ENCODE data around the gene SNX20.

SNX20 gene

DNA sequence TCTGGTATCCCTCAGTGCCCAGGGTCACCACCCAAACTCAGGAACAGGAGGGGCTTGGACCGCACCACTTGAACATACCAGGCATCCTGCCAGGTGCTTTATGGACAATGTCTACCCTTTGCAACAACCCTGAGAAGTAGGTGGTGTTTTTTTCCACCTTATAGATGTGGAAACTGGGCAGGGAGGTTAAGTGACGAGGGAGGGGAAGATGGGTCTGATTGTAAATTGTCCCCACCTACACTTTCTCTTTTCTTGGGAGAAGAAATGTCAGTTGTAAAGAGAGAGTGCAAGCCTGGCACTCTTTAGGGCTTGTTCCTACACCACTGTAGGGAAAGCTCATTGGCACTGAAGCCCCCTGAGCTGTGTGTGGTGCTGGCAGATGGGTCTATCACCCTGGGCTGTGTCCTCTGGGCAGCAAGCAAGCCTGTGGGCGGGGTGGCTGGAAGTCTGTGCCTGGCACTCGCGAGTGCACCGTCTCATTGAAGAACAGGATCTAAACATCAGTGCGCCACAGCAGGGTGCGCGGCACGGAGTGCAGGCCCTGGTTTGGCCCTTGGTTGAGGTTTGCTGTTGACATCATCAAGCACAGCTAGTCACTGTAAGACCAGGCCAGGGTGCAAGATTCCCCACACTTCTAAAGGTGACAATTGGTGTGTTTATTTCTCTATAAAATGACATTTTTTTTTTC, 27.4 kb upstream of the SNX20 start:
- in situ Hi-C loops (cut with HindIII; ENCODE audit: low pct_ligation_motif_present, low pct_unique_long_range_greater_than_20kb, low sequenced_read_pairs): no loop called here
- no peak for DNase-seq

DNA sequence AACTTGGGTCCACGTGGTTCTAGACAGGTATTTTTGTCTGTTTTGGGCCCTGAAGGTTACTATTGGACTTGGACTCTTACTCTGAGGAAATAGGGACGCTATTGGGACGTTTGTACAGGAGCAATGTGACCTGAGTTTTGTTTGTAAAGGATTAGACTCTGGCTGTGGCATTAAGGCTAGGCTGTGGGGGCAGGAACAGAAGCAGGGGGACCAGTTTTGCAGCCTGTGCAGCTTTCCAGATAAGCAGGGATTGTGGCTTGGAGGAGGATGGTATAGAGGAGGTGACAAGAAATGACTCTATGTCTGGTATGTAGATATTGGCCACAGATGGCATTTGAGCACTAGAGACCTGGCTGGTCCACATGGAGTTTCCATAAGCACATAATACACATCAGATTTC, 25.1 kb upstream of the SNX20 start:
- no peak for DNase-seq
- in situ Hi-C loops (cut with HindIII; ENCODE audit: low pct_ligation_motif_present, low pct_unique_long_range_greater_than_20kb, low sequenced_read_pairs): no loop called here

DNA sequence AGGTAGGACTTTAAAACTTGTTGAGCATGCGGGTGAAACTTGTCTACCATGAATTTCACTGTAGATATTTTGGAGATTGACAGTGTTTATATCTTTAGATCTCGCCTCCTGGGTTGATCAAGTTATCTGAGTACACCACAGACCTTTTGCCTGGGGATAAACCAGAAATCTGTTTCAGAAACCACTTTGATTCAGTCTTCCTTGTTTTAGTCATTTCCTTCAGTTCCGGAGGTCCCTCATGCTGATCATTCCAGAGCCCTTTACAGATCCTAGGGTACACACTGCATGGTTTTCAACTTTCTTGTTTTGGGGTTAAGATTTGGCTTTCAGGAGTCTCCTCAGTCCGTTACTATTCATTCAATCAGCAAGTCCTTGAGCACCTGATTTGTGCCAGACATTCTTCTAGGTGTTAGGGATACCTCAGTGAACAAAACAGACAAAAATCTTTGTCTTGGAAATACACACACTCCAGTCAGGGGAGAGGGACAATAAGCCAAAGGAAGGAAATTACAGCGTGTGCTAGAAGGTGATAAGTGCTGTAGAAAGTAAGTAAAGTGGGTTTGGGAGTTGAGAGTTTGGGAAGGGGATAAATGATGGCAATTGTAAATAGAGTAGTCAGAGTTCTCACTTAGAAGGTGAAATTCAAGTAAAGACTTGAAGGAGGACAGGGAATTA, 24.5 kb upstream of the SNX20 start:
- no peak for DNase-seq
- in situ Hi-C loops (cut with HindIII; ENCODE audit: low pct_ligation_motif_present, low pct_unique_long_range_greater_than_20kb, low sequenced_read_pairs): no loop called here

DNA sequence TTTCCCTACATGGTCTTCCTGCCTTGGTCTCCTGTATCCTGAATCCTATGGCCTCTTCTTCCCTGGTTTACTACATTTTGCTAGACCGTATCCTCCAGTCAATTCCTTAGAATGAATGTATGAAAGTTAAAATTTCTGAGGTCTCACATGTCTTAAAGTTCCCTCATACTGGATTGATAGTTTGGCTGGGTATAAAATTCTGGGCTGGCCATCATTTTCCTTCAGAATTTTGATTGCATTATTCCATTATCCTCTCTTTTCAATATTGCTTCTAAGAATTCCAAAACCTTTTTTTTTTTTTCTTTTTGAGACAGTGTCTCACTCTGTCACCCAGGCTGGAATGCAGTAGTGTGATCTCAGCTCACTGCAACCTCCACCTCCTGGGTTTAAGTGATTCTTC, 23.1 kb upstream of the SNX20 start:
- DNase-seq: no peak
- in situ Hi-C loops (cut with HindIII; ENCODE audit: low pct_ligation_motif_present, low pct_unique_long_range_greater_than_20kb, low sequenced_read_pairs): no loop called here

DNA sequence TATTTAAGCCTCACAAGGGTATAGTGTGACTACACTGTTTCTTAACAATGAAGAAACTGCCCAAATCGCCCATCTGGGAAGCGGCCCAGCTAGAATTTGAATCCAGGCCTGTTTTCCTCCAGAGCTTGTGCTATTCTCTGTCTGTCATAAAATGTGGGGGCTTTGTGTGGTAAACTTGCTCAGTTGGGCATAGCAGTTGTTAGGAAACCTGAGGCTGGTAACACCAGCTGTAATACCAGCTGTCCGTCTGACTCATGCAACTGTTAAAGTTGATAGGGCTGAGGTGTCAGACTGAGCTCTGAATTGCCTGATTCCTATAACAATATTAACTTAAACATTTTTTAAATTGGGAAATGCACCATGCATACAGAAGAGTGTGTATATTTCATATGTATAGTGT, 21.6 kb upstream of the SNX20 start:
- in situ Hi-C loops (cut with HindIII; ENCODE audit: low pct_ligation_motif_present, low pct_unique_long_range_greater_than_20kb, low sequenced_read_pairs): no loop called here
- no peak for DNase-seq

DNA sequence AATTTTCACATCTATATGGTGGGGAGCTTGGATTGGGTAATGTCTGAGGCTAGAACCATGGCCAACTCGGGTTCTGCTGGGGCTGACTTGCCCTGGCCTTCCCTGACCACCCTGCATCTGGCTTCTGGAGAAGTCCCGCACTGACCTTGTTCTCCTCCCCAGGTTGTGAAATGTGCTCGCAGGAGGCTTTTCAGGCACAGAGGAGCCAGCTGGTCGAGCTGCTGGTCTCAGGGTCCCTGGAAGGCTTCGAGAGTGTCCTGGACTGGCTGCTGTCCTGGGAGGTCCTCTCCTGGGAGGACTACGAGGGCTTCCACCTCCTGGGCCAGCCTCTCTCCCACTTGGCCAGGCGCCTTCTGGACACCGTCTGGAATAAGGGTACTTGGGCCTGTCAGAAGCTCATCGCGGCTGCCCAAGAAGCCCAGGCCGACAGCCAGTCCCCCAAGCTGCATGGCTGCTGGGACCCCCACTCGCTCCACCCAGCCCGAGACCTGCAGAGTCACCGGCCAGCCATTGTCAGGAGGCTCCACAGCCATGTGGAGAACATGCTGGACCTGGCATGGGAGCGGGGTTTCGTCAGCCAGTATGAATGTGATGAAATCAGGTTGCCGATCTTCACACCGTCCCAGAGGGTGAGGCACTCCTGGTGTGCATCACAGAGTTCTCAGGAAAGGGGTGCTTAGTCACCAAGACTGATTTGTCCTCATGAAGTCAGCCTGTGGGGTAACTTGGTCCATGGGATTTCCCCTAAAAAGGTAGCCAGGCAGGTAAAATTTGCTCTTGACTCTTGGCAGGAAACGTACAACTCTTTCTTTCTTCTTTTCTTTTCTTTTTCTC, 18.4 kb upstream of the SNX20 start:
- DNase-seq: no peak
- in situ Hi-C loops (cut with HindIII; ENCODE audit: low pct_ligation_motif_present, low pct_unique_long_range_greater_than_20kb, low sequenced_read_pairs): no loop called here

DNA sequence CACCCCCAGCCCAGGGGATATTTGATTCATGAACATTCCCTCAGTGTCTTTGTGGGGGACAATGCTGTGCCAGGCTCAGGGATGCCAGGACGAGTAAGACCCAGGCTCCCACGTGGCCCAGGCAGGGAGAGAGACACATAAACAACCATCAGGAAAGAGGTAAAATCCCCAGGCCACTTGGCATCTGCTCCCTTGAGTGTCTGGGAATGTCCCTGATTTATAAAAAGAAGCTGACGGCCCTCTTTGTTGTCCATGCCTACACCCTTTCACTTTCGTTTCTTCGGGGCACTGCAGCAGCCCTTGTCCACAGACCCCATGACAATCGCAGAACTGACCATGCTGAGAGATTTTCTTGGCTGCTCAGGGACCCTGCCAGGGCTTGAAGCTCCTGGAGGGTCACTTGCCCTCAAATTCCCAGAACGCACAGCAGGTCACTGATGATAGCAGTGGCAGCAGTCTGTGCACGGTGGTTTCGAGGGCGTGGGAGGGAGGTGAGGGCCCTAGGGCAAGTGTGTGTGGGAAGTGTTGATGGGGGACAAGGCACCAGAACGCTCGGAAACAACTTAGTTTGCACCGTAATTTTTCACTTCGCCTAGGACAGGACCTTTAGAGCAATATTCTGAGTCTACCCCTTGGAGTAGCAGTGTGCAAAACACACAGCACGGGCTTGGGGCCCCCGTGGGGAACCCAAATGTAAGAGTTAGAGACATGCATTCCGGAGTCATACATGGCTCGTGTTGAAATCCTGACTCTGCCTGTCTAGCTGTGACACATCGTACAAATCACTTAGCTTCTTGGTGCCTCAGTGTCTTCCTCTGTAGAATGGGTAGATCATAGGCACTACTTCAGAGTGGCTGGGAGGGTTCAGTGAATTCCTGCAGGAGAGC, 17.0 kb upstream of the SNX20 start:
- peak; percentile 46 for DNase-seq
- in situ Hi-C loops (cut with HindIII; ENCODE audit: low pct_ligation_motif_present, low pct_unique_long_range_greater_than_20kb, low sequenced_read_pairs): no loop called here

DNA sequence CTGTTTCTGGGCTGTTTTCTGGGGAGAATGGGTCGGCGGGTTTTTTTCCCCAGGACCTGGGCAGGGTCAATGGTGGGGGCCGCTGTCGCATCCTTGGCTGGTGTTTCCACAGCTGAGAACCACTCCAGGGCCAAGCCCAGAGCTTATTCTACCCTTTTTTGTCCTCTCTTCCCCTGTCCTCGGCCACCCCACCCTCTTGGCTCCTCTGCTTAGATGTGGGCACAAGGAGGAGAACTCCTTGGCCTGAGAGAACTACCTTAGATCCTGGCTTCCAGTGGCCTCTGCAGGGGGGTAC, 16.3 kb upstream of the SNX20 start:
- DNase-seq: no peak
- in situ Hi-C loops (cut with HindIII; ENCODE audit: low pct_ligation_motif_present, low pct_unique_long_range_greater_than_20kb, low sequenced_read_pairs): no loop called here

DNA sequence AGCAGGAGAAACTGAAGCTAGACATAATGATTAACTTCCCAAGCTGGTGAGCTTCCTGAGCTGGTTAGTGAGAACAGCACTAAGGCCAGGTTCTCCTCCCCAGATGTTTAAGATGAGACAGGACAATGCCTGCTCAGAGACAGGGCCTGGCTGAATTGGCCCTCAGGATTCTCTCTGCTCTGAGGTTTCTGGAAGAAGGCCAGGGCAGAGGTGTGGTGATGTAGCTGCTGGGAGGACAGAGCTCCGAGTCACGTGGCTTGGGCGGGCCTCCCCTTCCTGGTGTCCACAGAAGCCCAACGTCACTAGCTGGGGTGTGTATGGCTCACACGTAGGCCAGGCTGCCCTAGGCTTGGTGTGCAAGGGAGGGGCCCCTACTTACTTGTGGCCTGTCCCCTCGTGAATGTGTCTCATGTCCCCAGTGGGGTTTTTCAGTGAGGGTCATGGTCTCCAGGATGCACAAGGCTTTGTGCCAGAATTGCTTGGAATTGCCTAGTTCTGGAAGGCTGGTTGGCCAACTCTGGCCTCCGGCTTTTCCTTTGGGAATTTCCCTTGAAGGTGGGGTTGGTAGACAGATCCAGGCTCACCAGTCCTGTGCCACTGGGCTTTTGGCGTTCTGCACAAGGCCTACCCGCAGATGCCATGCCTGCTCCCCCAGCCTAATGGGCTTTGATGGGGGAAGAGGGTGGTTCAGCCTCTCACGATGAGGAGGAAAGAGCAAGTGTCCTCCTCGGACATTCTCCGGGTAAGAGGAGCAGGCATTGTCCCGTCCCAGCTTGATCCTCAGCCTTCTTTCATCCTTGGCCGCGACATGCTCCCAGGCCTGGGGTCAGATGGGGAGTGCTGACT, 15.7 kb upstream of the SNX20 start:
- DNase-seq: peak; percentile 31

DNA sequence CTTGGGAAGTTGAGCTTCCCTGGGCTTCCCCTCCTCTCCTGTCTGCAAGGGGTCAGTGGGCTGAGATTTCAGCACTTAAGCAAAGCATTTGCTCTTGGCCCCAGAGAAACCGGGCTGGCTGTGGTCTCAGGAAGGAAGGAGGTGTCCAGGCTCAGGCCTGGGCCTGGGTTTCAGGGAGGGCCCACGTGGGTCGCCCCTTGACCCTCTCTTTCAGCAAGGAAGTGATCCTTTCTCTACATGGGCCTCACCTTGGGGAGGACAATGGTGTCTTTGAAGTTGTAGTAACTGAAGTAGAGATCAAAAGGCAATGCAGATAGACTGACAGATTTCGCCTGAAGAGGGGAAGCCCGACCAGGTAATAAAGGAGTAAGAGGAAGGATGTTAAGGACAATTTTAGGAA, 15.0 kb upstream of the SNX20 start:
- in situ Hi-C loops (cut with HindIII; ENCODE audit: low pct_ligation_motif_present, low pct_unique_long_range_greater_than_20kb, low sequenced_read_pairs): no loop called here
- no peak for DNase-seq

More for the DNA sequence above, 15.7 kb upstream of the SNX20 start:
- in situ Hi-C loops (cut with HindIII; ENCODE audit: low pct_ligation_motif_present, low pct_unique_long_range_greater_than_20kb, low sequenced_read_pairs): no loop called here

DNA sequence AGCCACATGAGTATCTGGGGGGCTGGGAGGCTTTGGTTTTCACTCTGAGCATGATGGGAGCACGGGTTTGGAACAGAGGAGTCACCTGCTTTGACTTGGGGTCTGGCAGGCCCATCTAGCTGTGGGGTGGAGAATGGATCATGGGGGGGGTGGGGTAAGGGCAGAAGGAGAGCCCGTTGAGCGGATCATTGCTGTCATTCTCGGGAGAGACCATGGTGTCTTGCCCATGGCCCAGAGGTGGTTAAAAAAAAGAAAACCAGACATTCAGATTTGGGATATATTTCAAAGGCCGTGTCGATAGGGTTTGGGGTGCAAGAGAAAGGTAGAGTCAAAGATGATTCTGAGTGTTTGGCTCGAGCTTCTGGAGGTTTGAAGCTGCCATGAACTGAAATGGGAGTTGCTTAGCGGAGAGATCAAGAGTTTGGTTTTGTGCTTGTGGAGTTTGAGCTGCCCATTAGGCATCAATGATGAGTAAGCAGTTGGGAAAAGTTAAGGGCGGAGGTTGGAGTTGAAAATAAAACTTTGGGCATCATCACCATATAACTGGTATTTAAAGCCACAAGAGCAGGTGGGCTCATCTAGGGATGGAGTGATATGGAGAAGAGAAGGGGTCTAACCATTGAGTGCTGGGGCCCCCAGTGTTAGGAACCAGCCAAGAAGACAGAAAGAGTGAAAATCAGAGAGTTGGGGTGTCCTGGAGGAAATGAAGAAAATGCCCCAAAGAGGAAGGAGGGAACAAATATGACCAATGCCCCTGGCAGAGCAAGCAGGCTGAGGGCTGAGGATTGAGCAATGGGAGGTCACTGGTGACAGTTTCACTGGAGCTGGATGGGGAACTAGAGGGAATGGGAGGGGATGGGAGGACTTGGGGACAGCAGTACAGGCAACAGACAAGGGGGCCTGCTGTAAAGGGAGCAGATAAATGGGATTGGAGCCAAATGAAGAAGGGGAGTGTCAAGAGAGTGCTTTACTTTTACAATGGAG, 14.2 kb upstream of the SNX20 start:
- no peak for DNase-seq
- in situ Hi-C loops (cut with HindIII; ENCODE audit: low pct_ligation_motif_present, low pct_unique_long_range_greater_than_20kb, low sequenced_read_pairs): no loop called here

DNA sequence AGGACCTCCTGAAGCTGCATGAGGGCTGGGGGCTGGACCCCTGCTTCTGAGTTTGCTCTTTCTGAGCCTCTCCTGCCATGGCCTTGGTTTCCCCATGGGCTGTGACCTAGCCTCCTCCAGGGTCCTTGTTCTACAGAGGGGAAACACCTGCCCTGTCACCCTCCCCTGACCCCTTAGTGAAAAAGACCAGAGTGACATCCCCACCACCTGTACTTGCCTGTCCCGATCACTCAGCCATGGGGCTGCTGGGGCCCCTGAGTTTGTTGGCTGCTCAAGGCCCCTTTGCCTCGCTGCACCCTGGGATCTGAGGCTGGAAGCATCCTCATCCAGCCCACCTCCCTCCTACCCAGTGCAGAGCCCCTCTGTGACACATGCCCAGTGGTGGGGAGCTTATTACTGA, 13.1 kb upstream of the SNX20 start:
- in situ Hi-C loops (cut with HindIII; ENCODE audit: low pct_ligation_motif_present, low pct_unique_long_range_greater_than_20kb, low sequenced_read_pairs): no loop called here
- no peak for DNase-seq

DNA sequence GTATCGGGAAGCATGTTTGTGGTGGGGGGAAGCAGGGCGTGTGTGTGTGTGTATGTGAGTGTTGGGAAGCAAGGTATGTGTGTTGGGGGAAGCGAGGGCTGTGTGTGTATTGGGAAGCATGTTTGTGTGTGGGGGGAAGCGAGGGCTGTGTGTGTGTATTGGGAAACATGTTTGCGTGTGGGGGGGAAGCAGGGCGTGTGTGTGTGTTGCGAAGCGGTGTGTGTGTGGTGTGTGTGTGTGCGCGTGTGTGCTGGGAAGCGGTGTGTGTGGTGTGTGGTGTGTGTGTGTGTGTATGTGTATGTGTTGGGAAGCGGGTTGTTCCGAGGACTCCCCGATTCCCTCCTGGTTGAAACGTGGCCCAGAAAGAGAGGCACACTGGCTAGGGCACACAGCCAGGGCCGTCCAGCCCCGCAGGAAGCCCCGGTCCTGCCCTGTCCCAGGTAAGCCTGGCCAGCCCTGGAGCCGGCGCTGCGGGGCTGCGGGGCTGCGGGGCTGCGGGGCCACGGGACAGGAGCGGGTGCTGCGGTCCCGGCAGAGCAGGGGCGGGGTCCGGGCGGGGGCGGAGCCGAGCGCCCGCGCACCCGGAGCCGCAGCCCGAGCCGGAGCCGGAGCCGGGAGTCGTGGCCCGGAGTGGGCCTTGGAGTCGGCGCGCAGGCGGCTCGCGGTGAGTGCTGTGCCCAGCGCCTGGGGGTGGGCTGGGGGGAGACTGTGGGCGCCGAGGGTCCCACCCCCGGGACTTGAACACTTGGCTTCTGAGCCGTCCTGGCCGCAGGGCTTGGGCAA, 12.1 kb upstream of the SNX20 start, which contains the start of gene NOD2:
Gene NOD2 (plus strand): TSS at position 608 of the 783 bp plus-strand sequence. CDS start 5,890 bp downstream, outside the sequence.
- in situ Hi-C loops (cut with HindIII; ENCODE audit: low pct_ligation_motif_present, low pct_unique_long_range_greater_than_20kb, low sequenced_read_pairs): no loop called here
- DNase-seq: peak; percentile 17

DNA sequence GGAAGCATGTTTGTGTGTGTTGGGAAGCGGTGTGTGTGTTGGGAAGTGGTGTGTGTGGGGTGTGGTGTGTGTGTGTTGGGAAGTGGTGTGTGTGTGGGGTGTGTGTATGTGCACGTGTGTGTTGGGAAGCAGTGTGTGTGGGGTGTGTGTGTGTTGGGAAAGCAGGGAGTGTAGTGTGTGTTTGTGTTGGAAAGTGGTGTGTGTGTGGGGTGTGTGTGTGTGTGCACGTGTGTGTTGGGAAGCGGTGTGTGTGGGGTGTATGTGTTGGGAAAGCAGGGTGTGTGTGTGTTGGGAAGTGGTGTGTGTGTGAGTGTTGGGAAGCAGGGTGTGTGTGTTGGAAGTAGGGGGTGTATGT, 11.5 kb upstream of the SNX20 start:
- in situ Hi-C loops (cut with HindIII; ENCODE audit: low pct_ligation_motif_present, low pct_unique_long_range_greater_than_20kb, low sequenced_read_pairs): no loop called here
- DNase-seq: no peak

DNA sequence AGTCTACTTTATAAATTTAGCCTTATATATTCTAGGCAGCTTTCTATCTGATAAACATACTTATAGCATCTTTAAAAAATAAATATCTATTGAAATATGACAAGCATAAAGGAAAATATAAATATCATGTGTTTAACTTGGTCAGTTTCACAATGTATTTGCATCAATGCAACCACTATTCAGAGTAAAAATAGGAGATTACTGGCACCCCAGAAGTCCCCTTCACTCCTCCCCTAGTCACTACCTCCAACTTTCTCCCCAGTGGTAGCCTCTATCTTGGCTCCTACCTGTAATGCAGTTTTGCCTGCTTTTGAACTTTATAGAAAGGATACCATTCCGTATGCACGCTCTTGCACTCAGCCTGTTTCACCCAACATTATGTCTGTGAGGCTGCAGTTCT, 9.1 kb upstream of the SNX20 start:
- no peak for DNase-seq
- in situ Hi-C loops (cut with HindIII; ENCODE audit: low pct_ligation_motif_present, low pct_unique_long_range_greater_than_20kb, low sequenced_read_pairs): no loop called here

DNA sequence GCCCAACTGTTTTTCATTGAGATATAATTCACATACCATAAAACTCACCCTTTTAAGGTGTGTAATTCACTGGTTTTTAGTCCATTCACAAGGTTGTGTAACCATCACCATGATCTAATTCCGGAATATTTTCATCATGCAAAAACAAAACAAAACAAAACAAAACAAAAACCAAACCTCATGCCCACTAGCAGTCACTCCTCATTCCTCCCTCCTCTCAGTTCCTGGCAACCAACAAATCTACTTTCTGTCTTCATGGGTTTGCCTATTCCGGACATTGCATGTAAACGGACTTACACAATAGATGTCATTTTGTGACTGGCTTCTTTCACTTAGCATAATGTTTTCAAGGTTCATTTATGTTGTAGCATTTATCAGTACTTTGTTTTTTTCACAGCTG, 7.8 kb upstream of the SNX20 start:
- in situ Hi-C loops (cut with HindIII; ENCODE audit: low pct_ligation_motif_present, low pct_unique_long_range_greater_than_20kb, low sequenced_read_pairs): no loop called here
- no peak for DNase-seq
